Omental fat pad (tissue), 4 donors: ENCODE data around the gene DES. TPM values are rescaled to one million over a fixed set of nuclear protein-coding genes. Genes with fewer than 3 reads are reported as not detected.

Experiments used
- ATAC-seq: fragments of 150-250 bp; one replicate; pipeline ENCODE4 v1.9.1; 2016; ENCODE audit warnings: mild to moderate bottlenecking, moderate library complexity; ENCODE audit not compliant: low FRiP score
- DNase-seq: peaks from one replicate; pipeline ENCODE4 v3.0.0-alpha.2; 2019; ENCODE audit warnings: low spot score
- CTCF ChIP-seq, 3 donors: fragments of 450-650 bp; IDR thresholded peaks; one replicate each; pipeline ENCODE4 v1.5.1; 2016 to 2017; ENCODE audit warnings: antibody characterized with exemption in 3 of 3, mild to moderate bottlenecking in 3 of 3, moderate library complexity in 2 of 3
- total RNA-seq, 4 donors: library from RNA; depleted of rRNA; stranded (reverse); fragments of >200 nt; gene quantifications; one replicate each; pipeline ENCODE4 v1.1.0, GENCODE V29; 2016

DES gene
- total RNA-seq, 4 donors from 2014 or later = 39.4 to 292 (median 182) TPM

GRCh38 chr2:219469186-219469724 is 51.1 kb downstream of the DES start:
- ATAC-seq (no peak), DNase-seq (no peak)

GRCh38 chr2:219470429-219470828 is 52.3 kb downstream of the DES start:
- no peak for TF ChIP-seq CTCF (IDR thresholded peaks at IDR 0.05)
- DNase-seq (no peak), ATAC-seq (no peak)

More at GRCh38 chr2:219469186-219469724, 51.1 kb downstream of the DES start:
- no peak for TF ChIP-seq CTCF (IDR thresholded peaks at IDR 0.05)

GRCh38 chr2:219471476-219472371 is 53.5 kb downstream of the DES start:
- no peak for DNase-seq
- ATAC-seq = no peak
- TF ChIP-seq CTCF (IDR thresholded peaks at IDR 0.05) = no peak

GRCh38 chr2:219472629-219473187 is 54.5 kb downstream of the DES start:
- TF ChIP-seq CTCF (IDR thresholded peaks at IDR 0.05) = no peak
- DNase-seq (no peak), ATAC-seq (no peak)

GRCh38 chr2:219473511-219473910 is 55.3 kb downstream of the DES start:
- no peak for TF ChIP-seq CTCF (IDR thresholded peaks at IDR 0.05)
- no peak for ATAC-seq

GRCh38 chr2:219474285-219475060 is 56.3 kb downstream of the DES start:
- ATAC-seq = no peak
- no peak for TF ChIP-seq CTCF (IDR thresholded peaks at IDR 0.05)
- DNase-seq = no peak

More at GRCh38 chr2:219473511-219473910, 55.3 kb downstream of the DES start:
- no peak for DNase-seq
